Mucosa of descending colon (tissue), 3 donors: ENCODE data around the gene CDS2. TPM values are rescaled to one million over a fixed set of nuclear protein-coding genes. Genes with fewer than 3 reads are reported as not detected.

ENCODE experiments used
- ATAC-seq: fragments of 200-7000 bp; cut with Tn5 transposase; one replicate; pipeline ENCODE4 v1.9.1; 2020; ENCODE audit warnings: mild to moderate bottlenecking, moderate library complexity
- DNase-seq, 3 donors: peaks; one replicate each; pipeline ENCODE4 v3.0.0-alpha.2; 2020
- H3K36me3 ChIP-seq: fragments of 200-600 bp; one replicate; pipeline ENCODE4 v1.8.0; 2021; ENCODE audit warnings: low read depth, mild to moderate bottlenecking
- H3K4me1 ChIP-seq: fragments of 200-600 bp; one replicate; pipeline ENCODE4 v1.8.0; 2021; ENCODE audit warnings: low read depth, mild to moderate bottlenecking
- H3K4me3 ChIP-seq: fragments of 200-600 bp; one replicate; pipeline ENCODE4 v1.8.0; 2021; ENCODE audit warnings: mild to moderate bottlenecking
- H3K9me3 ChIP-seq: fragments of 200-600 bp; one replicate; pipeline ENCODE4 v1.8.0; 2021; ENCODE audit warnings: mild to moderate bottlenecking
- CTCF ChIP-seq: fragments of 200-600 bp; IDR thresholded peaks from one replicate; pipeline ENCODE4 v1.8.0; 2022; ENCODE audit warnings: antibody characterized with exemption, mild to moderate bottlenecking
- intact Hi-C, 2 donors: fragments of 100-400 bp; cut with DNase I in 1 of 2; cut with micrococcal nuclease in 1 of 2; formaldehyde crosslinking; loops; one replicate each; pipeline versions ENCODE4 v1.11.0 to v1.11.1; 2022; cut with DNase I, micrococcal nuclease
- total RNA-seq, 3 donors: library from RNA; stranded (reverse); fragmentation: NEBNext Ultra II Directional in 2 of 3; extraction: Animal tissue kit (Norgen Biotek cat#: 25700) in 2 of 3; gene quantifications; one replicate each; pipeline versions ENCODE4 v1.2.1 to v1.2.4, GENCODE V29; 2021 to 2023
- donor health status: DM: no; HTN: no; CAD: no; lungs with moderate emphysema.
- donor health status: DM: no; HTN: no; CAD: no.
- donor health status: DM: no; HTN: yes; CAD: no.

CDS2 gene
- total RNA-seq, 3 donors from 2014 or later = 37.9 to 59.5 (median 39.6) TPM

DNA sequence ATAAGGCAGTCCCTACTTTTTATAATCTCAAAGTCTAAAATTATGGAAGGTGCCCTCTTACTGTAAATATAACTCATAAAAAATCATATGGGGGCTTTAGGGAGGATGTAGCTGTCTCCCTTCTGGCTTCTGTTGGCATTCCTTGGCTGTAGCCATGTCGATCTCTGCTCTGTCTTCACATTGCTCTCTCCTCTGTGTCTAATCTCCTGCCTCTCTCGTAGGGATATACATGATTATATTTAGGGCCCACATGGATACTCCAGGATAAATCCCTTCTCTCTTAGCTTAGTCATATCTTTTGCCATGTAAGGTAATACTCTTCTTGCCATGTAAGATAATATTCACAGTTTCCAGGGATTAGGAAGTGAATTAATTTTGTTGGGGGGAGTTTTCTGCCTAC is 28.6 kb downstream of the CDS2 start:
- H3K9me3 ChIP-seq = no peaks in the 10 kb centered on the region
- ATAC-seq (no peak), DNase-seq (no peak)
- H3K4me1 ChIP-seq = peaks cover 30% of the 10 kb centered on the region
- no peak overlapping the region for H3K4me3 ChIP-seq
- no peak for TF ChIP-seq CTCF
- H3K36me3 ChIP-seq = no peaks in the 10 kb centered on the region
- intact Hi-C loops = no loop called here

GRCh38 chr20:5156675-5157448 is 30.1 kb downstream of the CDS2 start:
- Histone ChIP-seq H3K9me3 (no peaks in the 10 kb centered on the region), H3K4me1 (peaks cover 21% of the 10 kb centered on the region), H3K36me3 (no peaks in the 10 kb centered on the region), H3K4me3 (no peak overlapping the region)
- DNase-seq (no peak), ATAC-seq (no peak)
- intact Hi-C loops = no loop called here
- no peak for TF ChIP-seq CTCF

- H3K4me1 ChIP-seq = peaks cover 2% of the 10 kb centered on the region
- H3K9me3 ChIP-seq = no peaks in the 10 kb centered on the region
- no peaks in the 10 kb centered on the region for H3K36me3 ChIP-seq
- no peak overlapping the region for H3K4me3 ChIP-seq
- DNase-seq (no peak), ATAC-seq (no peak)
- no peak for TF ChIP-seq CTCF
- intact Hi-C loops = no loop called here
These were observed 33.1 kb downstream of the CDS2 start for GRCh38 chr20:5159928-5160327.

DNA sequence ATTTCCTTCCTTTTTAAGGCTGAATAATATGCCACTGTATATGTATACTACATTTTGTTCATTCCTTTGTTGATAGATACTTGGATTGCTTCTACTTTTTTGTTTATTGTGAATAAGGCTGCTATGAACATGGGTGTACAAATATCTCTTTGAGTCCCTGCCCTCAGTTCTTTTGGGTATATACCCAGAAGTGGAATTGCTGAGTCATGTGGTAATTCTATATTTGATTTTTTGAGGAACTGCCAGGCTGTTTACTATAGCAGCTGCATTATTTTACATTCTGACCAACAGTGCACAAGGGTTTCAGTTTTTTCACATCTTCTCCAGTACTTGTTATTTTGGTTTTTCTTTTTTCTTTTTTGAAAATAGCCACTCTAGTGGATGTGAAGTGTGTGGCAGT is 34.1 kb downstream of the CDS2 start:
- H3K36me3 ChIP-seq = no peaks in the 10 kb centered on the region
- H3K4me3 ChIP-seq = no peak overlapping the region
- TF ChIP-seq CTCF = no peak
- H3K4me1 ChIP-seq = no peaks in the 10 kb centered on the region
- intact Hi-C loops = no loop called here
- DNase-seq (no peak), ATAC-seq (no peak)
- H3K9me3 ChIP-seq = no peaks in the 10 kb centered on the region

DNA sequence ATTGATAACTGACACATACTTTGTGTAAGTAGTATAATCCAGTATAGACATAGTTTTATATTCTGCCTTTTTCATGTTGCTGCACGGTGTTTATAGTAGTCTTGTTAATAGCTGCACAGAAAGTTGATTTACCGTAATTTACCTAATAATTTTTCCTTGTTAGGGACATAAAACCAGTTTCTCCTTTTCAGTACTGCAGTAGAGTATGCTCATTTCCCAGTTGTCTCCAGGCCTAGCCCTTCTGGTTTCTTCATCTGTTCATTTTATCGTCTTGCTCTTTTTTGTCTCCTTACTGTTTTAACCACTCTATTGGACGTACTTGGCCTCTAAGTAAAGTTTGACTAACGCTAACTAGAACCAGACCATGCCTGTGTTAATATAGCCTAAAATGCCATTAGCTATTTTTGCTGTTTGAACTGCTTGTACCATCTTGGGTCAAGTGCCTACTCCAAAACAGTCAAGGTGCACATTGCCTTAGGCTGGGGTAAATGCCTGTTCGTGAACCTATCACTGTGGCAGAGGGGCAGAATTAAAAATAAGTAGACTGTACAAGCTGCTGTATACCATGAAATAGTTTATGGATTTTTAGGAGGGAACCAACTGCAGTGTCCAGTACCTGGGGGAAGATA is 34.8 kb downstream of the CDS2 start:
- TF ChIP-seq CTCF = no peak
- H3K9me3 ChIP-seq = no peaks in the 10 kb centered on the region
- no peaks in the 10 kb centered on the region for H3K4me1 ChIP-seq
- no peak overlapping the region for H3K4me3 ChIP-seq
- intact Hi-C loops = no loop called here
- no peaks in the 10 kb centered on the region for H3K36me3 ChIP-seq
- DNase-seq = no peak
- no peak for ATAC-seq
